ENCODE data around the gene ZMYND10. TPM values are rescaled to one million over a fixed set of nuclear protein-coding genes. Genes with fewer than 3 reads are reported as not detected.

ZMYND10 gene
- polyA plus RNA-seq, 1 of the 3 experiments (the other 2 are of a cell fraction): 0.95 TPM

GRCh38 chr3:50365842-50366220, 20.3 kb upstream of the ZMYND10 start:
- no peak overlapping the region for H3K4me2 ChIP-seq
- no peaks in the 10 kb centered on the region for H3K36me3 ChIP-seq (replicated peaks in 1 of 2; ENCODE audit: control insufficient read depth in 1 of 2, insufficient read depth in 2 of 2, low read length in 1 of 2)
- no peaks in the 10 kb centered on the region for H3K9me2 ChIP-seq
- POLR2A ChIA-PET: no interaction called here
- 34% methylated on average over 4 of the region's 5 CpGs for WGBS (ENCODE audit: low lambda C conversion rate)
- CTCF ChIA-PET: interaction anchor here (0.8 to 5.8 kb wide), 2 partner anchors 61 to 184 kb away, joined by 5 to 48 read pairs; no protein-coding TSS in a partner anchor
- TF ChIP-seq NRF1 (IDR thresholded peaks at IDR 0.05; ENCODE audit: low read depth, low read length) (no peak), MXI1 (IDR thresholded peaks at IDR 0.05; ENCODE audit: low read depth, low read length) (no peak), USF1 (IDR thresholded peaks at IDR 0.05; ENCODE audit: borderline replicate concordance, low read depth) (no peak), TEAD4 (IDR thresholded peaks at IDR 0.05; ENCODE audit: borderline replicate concordance, insufficient read depth) (no peak), POLR2AphosphoS5 (IDR thresholded peaks at IDR 0.05; ENCODE audit: low read depth, low read length) (no peak), RCOR1 (IDR thresholded peaks at IDR 0.05; ENCODE audit: low read length) (no peak), EP300 (IDR thresholded peaks at IDR 0.05; ENCODE audit: borderline replicate concordance in 1 of 2, low read depth in 1 of 2, low read length in 1 of 2) (no peak), EZH2phosphoT487 (IDR thresholded peaks at IDR 0.05; ENCODE audit: borderline replicate concordance, low read depth) (no peak)
- peak overlapping the region in 1 of 2 experiments; percentile 36; a peak in 1 of 4 replicates for H3K27ac ChIP-seq (ENCODE audit: low read depth in 2 of 2, low read length in 1 of 2)
- no peak overlapping the region for H2AFZ ChIP-seq (ENCODE audit: low read depth)
- no peaks in the 10 kb centered on the region for H3K9me3 ChIP-seq
- H3K27me3 ChIP-seq (ENCODE audit: insufficient read depth): no peaks in the 10 kb centered on the region
- H3F3A ChIP-seq (replicated peaks; ENCODE audit: insufficient read depth): no peaks in the 10 kb centered on the region
- peaks cover 0 to 41% of the 10 kb centered on the region in 2 experiments; a peak in 1 of 4 replicates for H3K4me1 ChIP-seq (ENCODE audit: control insufficient read depth in 1 of 2, insufficient read depth in 2 of 2, low read depth in 1 of 2, low read length in 1 of 2)
- no peak overlapping the region for H3K4me3 ChIP-seq (ENCODE audit: low read depth in 2 of 2, low read length in 1 of 2)
- H4K20me1 ChIP-seq (ENCODE audit: insufficient read depth): no peaks in the 10 kb centered on the region
- DNase-seq: no peak
- no peak overlapping the region for H3K9ac ChIP-seq
- H3K79me2 ChIP-seq (ENCODE audit: insufficient read depth): no peaks in the 10 kb centered on the region

GRCh38 chr3:50365080-50365841, 19.7 kb upstream of the ZMYND10 start:
- Histone ChIP-seq H3K9ac (no peak overlapping the region), H3K4me1 (ENCODE audit: control insufficient read depth in 1 of 2, insufficient read depth in 2 of 2, low read depth in 1 of 2, low read length in 1 of 2) (peaks cover 0 to 35% of the 10 kb centered on the region in 2 experiments; a peak in 1 of 4 replicates), H3K9me2 (no peaks in the 10 kb centered on the region), H4K20me1 (ENCODE audit: insufficient read depth) (no peaks in the 10 kb centered on the region), H2AFZ (ENCODE audit: low read depth) (no peak overlapping the region), H3K36me3 (replicated peaks in 1 of 2; ENCODE audit: control insufficient read depth in 1 of 2, insufficient read depth in 2 of 2, low read length in 1 of 2) (no peaks in the 10 kb centered on the region), H3K4me2 (no peak overlapping the region), H3K4me3 (ENCODE audit: low read depth in 2 of 2, low read length in 1 of 2) (no peak overlapping the region), H3F3A (replicated peaks; ENCODE audit: insufficient read depth) (no peaks in the 10 kb centered on the region), H3K27me3 (ENCODE audit: insufficient read depth) (no peaks in the 10 kb centered on the region), H3K79me2 (ENCODE audit: insufficient read depth) (no peaks in the 10 kb centered on the region), H3K27ac (ENCODE audit: low read depth in 2 of 2, low read length in 1 of 2) (peak overlapping the region in 1 of 2 experiments; percentile 36; a peak in 1 of 4 replicates), H3K9me3 (no peaks in the 10 kb centered on the region)
- CTCF ChIA-PET: interaction anchor here (0.8 kb wide), 1 partner anchor 185 kb away, joined by 5 read pairs; no protein-coding TSS in a partner anchor
- DNase-seq: peak; percentile 90
- POLR2A ChIA-PET: no interaction called here
- 72% methylated on average over 22 of the region's 53 CpGs for WGBS (ENCODE audit: low lambda C conversion rate)
- TF ChIP-seq RAD21 (IDR thresholded peaks at IDR 0.05; ENCODE audit: low read length): no peak
- TF ChIP-seq YY1 (IDR thresholded peaks at IDR 0.05; ENCODE audit: low read depth): no peak
- no peak for TF ChIP-seq ZBTB33 (IDR thresholded peaks at IDR 0.05; ENCODE audit: borderline replicate concordance, low read depth)
- no peak for TF ChIP-seq CHD2 (IDR thresholded peaks at IDR 0.05; ENCODE audit: low read length, partially characterized antibody)
- TF ChIP-seq MAX (IDR thresholded peaks at IDR 0.05; ENCODE audit: low read depth): no peak
- no peak for TF ChIP-seq RXRA (IDR thresholded peaks at IDR 0.05; ENCODE audit: borderline replicate concordance, low read depth)
- TF ChIP-seq TCF12 (IDR thresholded peaks at IDR 0.05): no peak
- TF ChIP-seq RFX5 (IDR thresholded peaks at IDR 0.05; ENCODE audit: low read length): no peak
- TF ChIP-seq USF2 (IDR thresholded peaks at IDR 0.05; ENCODE audit: borderline replicate concordance, low read depth, low read length): no peak
- TF ChIP-seq NRF1 (IDR thresholded peaks at IDR 0.05; ENCODE audit: low read depth, low read length): no peak

Measured in SK-N-SH (cell line).